ENCODE results near the gene TMA7B. TPM values are rescaled to one million over a fixed set of nuclear protein-coding genes. Genes with fewer than 3 reads are reported as not detected.

Gene TMA7B
- total RNA-seq, 1 donor from 2014 or later: not detected

DNA sequence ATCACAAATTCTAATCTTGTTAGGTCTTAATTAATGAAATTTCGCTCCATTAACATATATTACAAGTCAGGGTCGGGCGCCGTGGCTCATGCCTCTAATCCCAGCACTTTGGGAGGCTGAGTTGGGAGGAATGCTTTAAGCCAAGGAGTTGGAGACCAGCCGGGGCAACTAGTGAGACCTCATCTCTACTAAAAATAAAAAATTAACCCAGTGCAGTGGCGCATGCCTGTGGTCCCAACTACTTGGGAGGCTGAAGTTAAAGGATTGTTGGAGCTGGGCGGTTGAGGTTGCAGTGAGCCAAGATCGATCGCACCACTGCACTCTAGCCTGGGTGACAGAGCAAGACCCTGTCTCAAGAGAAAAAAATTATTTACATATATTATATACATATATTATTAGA, 1.9 kb downstream of the TMA7B start:
- Histone ChIP-seq H3K36me3 (no peaks in the 10 kb centered on the region), H3K9me3 (replicated peaks) (no peaks in the 10 kb centered on the region), H3K27me3 (ENCODE audit: low read depth) (no peaks in the 10 kb centered on the region), H3K27ac (replicated peaks) (no peak overlapping the region), H3K4me3 (no peak overlapping the region), H3K4me1 (peaks cover 3% of the 10 kb centered on the region)
- TF ChIP-seq, protein P1, sequence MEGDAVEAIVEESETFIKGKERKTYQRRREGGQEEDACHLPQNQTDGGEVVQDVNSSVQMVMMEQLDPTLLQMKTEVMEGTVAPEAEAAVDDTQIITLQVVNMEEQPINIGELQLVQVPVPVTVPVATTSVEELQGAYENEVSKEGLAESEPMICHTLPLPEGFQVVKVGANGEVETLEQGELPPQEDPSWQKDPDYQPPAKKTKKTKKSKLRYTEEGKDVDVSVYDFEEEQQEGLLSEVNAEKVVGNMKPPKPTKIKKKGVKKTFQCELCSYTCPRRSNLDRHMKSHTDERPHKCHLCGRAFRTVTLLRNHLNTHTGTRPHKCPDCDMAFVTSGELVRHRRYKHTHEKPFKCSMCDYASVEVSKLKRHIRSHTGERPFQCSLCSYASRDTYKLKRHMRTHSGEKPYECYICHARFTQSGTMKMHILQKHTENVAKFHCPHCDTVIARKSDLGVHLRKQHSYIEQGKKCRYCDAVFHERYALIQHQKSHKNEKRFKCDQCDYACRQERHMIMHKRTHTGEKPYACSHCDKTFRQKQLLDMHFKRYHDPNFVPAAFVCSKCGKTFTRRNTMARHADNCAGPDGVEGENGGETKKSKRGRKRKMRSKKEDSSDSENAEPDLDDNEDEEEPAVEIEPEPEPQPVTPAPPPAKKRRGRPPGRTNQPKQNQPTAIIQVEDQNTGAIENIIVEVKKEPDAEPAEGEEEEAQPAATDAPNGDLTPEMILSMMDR (IDR thresholded peaks at IDR 0.05; ENCODE audit: borderline replicate concordance): no peak
- DNase-seq: no peak
- intact Hi-C loops (cut with micrococcal nuclease): no loop called here

GRCh38 chr22:39965748-39966147, 5.6 kb downstream of the TMA7B start:
- Histone ChIP-seq H3K9me3 (replicated peaks) (no peaks in the 10 kb centered on the region), H3K4me1 (peaks cover 22% of the 10 kb centered on the region), H3K36me3 (no peaks in the 10 kb centered on the region), H3K4me3 (no peak overlapping the region), H3K27me3 (ENCODE audit: low read depth) (no peaks in the 10 kb centered on the region), H3K27ac (replicated peaks) (no peak overlapping the region)
- no peak for DNase-seq
- intact Hi-C loops (cut with micrococcal nuclease): no loop called here
- TF ChIP-seq, protein P1 (IDR thresholded peaks at IDR 0.05; ENCODE audit: borderline replicate concordance): no peak

GRCh38 chr22:39966470-39966869, 6.3 kb downstream of the TMA7B start:
- Histone ChIP-seq H3K36me3 (no peaks in the 10 kb centered on the region), H3K4me1 (peaks cover 22% of the 10 kb centered on the region), H3K27ac (replicated peaks) (no peak overlapping the region), H3K9me3 (replicated peaks) (no peaks in the 10 kb centered on the region), H3K4me3 (no peak overlapping the region), H3K27me3 (ENCODE audit: low read depth) (peaks cover 5% of the 10 kb centered on the region)
- intact Hi-C loops (cut with micrococcal nuclease): no loop called here
- no peak for DNase-seq
- TF ChIP-seq, protein P1 (IDR thresholded peaks at IDR 0.05; ENCODE audit: borderline replicate concordance): no peak

- Histone ChIP-seq H3K36me3 (no peaks in the 10 kb centered on the region), H3K9me3 (replicated peaks) (no peaks in the 10 kb centered on the region), H3K27ac (replicated peaks) (peak overlapping the region; percentile 57), H3K27me3 (ENCODE audit: low read depth) (peaks cover 11% of the 10 kb centered on the region), H3K4me1 (peaks cover 22% of the 10 kb centered on the region), H3K4me3 (no peak overlapping the region)
- TF ChIP-seq, protein P1 (IDR thresholded peaks at IDR 0.05; ENCODE audit: borderline replicate concordance): no peak
- no peak for DNase-seq
- intact Hi-C loops (cut with micrococcal nuclease): no loop called here
Observed at GRCh38 chr22:39967103-39967829, 7.1 kb downstream of the TMA7B start.

DNA sequence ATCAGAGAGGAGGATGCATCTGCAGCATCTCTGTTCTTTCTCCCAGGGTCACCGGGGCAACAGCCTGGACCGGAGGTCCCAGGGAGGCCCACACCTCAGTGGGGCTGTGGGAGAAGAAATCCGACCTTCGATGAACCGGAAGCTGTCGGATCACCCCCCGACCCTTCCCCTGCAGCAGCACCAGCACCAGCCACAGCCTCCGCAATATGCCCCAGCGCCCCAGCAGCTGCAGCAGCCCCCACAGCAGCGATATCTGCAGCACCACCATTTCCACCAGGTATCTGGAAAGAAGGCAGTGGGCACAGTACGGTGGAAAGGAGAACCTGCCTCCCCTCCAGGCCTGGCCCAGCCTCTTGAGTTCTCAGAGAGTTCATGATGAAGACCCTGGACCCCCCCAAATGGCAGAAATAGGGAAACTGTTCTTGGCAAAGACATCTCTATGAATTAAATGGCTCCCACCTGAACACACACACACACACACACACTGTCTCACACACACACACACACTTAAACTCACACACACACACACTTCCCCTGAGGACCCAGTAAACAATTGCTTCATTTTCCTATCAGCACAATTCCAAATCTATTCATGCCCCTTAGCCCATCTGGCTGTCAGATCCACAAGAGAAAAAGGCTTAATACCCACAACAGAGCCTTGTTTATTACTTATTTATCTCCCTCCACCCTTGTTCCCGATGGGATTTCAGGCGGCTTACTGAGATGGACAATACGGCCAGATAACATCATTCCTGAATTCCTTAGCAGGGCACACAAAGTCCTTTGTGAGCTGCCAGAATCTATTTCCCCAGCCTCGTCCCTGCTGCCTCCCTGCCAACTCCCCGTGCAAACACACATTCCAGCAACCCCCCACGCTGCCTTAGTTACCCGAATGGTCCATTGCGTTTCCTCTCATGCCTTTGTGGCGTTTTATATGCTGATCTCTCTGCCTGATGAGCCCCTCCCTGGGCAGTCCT, 8.1 kb downstream of the TMA7B start:
- TF ChIP-seq, protein P1 (IDR thresholded peaks at IDR 0.05; ENCODE audit: borderline replicate concordance): no peak
- intact Hi-C loops (cut with micrococcal nuclease): no loop called here
- peak; percentile 37 for DNase-seq
- Histone ChIP-seq H3K9me3 (replicated peaks) (no peaks in the 10 kb centered on the region), H3K36me3 (no peaks in the 10 kb centered on the region), H3K27ac (replicated peaks) (peak overlapping the region; percentile 57), H3K4me1 (peaks cover 22% of the 10 kb centered on the region), H3K4me3 (no peak overlapping the region), H3K27me3 (ENCODE audit: low read depth) (peaks cover 13% of the 10 kb centered on the region)
